ENCODE measurements around the gene SLC35G6. TPM values are rescaled to one million over a fixed set of nuclear protein-coding genes. Genes with fewer than 3 reads are reported as not detected.
"Not testable (repeated sequence)": the region's sequence is repeated elsewhere in the genome, so short reads cannot be mapped to it uniquely, and the experiment has no call there.

The SLC35G6 gene
- total RNA-seq, 1 donor from 2014 or later, result not detected

DNA sequence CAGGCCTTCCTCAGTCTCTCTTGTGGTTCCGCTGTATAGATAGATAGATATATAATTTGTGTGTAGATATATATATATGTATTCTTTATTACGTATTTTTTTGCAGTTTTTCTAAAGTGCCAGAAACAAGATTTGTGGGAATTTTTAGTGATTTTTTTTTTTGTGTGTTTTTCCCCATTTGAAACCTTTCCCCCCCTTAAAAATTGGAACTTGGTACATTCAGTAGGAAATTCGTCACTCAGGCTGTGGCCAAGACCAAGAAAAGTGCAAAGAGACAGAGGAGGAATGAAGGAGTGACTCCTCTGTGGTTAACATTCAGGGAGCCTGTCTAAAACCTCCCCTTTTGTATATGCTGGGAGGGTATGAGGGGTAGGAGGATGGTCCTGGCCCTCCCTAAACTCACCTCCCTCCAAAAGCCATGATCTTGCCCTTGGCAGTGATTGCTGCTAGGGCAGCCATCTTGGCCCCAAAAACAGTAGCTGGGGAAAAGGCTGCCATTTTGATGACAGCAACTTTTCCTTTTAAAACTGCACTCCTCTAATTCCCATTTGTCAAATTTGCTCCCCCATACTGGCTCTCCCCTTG, 21.2 kb upstream of the SLC35G6 start:
- FAIRE-seq (no peak), DNase-seq (ENCODE audit: low spot score in 2 of 2) (no peak)

DNA sequence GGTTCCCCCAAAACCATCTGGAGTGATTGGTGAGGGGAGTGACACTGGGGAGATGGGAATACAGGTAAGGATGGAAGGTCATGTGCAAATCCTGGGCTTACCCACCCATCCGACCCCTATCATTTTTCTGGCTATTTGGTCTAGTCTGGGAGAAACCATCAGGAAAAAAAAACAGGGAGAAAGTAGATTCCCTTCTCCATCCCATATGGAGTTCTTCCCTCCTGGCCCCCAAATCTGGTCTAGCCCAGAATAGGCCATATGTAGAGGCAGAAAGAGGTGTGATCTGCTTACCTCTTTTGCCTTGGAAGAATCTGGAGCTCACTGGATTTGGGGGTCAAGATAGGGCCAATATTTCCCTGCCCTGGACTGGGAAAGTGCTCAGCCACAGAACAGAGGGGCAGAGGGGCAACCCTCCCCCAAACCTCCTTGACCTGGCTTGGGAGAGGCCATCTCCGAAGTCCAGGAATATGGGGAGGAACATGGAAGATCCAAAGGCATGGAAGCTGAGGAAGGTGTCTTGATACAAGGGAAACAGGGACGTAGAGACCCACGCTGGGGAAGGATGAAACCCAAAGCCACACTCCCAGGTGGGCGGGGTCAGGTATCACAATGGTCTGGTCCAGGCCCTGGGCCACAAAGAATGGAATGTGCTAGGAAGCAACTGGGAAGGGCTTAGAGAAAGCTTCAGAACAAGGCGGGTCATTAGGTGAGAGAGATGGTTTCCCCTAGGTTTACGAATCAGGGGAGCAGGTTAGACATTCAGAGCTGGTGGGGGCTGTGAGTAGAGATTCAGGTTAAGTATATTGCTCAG, 20.2 kb upstream of the SLC35G6 start:
- FAIRE-seq (no peak), DNase-seq (ENCODE audit: low spot score in 2 of 2) (no peak)

DNA sequence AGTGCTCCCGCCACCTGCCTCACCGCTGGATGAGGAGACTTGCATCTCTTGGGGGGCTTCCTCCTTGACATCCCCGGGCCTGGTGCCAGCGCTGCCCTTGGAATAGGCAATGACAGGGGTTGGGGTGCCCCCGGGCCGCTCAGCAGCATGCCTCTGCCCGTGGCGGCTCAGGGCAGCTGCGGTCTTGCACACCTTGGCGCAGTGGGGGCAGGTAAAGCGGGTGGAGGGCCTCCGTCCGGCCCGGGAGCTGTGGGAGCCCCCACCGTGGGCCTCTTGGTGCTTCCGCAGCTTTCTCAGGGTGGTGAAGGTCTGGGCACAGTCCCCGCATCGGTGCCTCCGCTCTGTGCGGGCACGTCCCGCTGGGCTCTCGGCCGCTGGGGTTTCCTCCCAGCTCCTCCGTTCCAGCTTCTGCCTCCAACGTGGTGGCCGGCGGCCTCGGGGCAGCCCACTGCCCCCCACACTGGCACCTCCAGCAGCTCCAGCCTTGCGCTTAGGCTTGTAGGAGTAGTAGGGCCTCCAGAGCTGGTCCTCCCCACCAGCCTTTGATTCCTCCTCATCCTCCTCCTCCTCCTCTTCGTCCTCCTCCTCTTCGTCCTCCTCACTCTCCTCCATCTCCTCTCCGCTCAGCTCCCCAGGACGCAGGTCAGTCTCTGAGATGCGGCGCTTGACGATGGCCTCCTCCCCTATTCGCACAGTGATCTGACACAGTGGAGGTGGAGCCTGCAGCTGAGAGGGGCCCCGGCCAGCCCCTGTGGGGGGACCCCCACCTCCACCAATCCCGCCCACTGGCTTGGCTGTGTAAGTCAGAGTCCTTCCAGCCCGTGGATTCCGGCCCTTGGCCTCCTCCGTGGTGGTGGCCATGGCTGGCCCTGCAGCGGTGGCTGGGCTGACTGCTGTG, 18.5 kb upstream of the SLC35G6 start:
- DNase-seq (ENCODE audit: low spot score in 2 of 2), result no peak
- FAIRE-seq, result no peak

DNA sequence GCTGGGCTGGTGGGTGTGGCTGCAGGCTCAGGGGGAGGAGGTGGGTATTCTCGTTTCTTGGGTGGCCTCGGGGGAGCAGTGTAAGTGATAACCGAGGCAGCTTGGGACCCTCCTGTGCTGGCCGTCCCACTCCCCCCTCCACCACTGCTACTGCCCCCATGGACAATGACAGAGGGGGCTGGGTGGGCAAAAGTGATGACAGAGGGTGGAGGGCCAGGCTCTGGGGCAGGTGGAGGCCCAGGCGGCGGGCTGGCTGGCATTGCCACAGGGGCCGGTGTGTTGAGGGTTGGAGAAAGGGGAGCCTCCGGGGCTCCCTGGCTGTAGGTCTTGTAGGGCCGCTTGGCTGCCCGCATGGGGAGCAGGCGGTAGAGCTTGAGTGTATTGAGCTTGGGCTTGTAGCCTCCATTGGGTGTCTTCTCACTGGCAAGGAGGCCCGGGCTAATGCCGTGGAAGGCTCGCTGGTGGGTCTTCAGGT, 17.8 kb upstream of the SLC35G6 start:
- FAIRE-seq (no peak), DNase-seq (ENCODE audit: low spot score in 2 of 2) (no peak)

DNA sequence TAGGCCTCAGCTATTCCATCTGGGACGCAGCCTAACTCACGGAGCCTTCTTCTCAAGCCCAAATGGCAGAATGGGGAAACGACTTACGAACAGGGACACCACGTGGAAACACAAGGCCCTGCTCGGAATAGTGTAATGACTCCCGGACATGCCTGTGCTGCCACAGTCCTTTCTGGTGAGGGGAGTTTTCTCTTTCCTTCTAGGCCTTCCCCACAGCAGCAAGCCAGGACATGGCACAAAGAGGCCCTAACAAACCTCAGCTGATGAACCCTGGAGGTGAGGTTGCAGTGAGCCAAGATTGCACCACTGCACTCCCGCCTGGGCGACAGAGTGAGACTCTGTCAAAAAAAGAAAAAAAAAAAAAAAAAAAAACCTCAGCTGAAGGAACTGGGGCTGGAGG, 17.2 kb upstream of the SLC35G6 start:
- DNase-seq (ENCODE audit: low spot score in 2 of 2), result peak in 1 of 2 donors; percentile 34
- FAIRE-seq, result no peak

DNA sequence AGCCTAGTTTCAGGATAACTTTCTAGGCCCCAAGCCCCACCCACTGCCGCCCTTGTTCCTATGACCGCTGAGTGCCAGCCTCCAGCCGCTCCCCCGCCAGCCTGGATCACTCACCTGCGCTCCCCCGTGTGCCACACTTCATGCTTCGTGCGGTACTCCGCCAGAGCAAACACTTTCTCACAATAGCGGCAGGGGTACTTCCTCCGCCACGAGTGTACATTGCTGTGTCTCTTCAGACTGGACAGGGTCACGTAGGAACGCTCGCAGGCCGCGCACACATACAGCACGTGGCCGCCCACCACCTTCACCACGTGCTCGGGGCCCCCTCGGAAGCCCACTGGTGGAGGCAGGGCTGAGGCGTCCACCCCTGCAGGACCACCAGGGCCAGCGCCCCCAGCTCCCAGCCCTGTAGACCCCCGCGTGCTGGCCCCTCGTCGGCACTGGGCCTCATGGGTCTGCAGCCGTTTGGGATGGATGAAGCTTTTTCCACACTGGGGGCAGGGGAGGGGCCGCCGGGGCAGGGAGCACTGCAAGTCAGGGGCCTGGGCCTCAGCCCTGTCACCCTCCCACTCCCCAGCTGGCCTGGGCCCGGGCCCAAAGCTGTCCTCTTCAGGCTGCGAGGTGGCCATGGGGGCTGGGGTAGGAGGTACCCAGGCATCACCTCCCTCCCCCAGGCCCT, 15.5 kb upstream of the SLC35G6 start:
- peak in 1 of 2 donors; percentile 10 for DNase-seq (ENCODE audit: low spot score in 2 of 2)
- no peak for FAIRE-seq

DNA sequence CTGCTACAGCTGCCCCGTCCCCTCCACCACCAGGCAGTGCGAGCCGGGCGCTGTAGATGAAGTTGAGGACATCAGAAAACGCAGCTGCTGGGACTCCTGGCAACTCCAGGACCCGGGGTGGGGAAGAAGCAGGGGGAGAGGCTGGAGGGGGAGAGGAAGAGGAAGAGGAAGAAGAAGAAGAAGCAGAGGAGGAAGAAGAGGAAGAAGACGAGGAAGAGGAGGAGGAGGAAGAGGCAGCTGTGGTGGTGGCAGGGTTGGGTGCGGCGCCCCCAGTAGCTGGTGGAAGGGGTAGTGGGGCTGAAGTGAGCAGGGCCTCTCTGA, 15.0 kb upstream of the SLC35G6 start:
- FAIRE-seq (no peak), DNase-seq (ENCODE audit: low spot score in 2 of 2) (no peak)

DNA sequence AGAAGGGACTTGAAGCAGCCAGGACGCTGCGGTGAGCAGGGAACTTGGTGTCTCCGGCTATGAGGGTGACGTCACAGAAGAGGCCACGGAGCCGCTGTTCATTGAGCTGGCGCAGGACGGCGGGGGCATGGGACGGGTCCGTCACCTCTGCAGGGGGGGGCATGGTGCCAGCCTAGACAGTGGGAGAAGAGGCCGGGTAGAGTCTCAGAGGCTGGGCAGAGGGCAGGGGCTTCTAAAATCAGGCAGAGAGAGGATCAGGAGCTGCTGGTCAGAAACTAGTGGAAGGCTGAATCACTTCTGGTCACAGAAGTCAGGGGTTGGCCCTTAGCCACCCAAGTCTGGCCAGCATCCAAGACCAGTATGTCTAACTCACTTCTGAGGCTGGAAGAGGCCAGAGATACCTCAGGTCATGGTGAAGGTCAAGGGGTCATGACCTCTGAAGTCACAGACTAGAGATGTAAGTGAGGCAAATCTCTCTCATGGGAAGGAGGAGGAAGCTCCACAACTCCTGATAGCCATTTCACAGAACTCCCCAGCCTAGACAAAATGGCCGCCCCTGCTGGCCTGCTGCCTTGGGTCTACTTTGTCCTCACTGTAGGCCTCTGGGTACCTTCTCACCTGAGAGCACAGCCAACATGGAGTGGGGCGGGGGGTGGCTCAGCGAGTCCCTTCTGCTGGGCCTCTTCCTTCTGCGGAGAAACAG, 14.5 kb upstream of the SLC35G6 start:
- DNase-seq (ENCODE audit: low spot score in 2 of 2) (peak in 1 of 2 donors; percentile 44), FAIRE-seq (no peak)

DNA sequence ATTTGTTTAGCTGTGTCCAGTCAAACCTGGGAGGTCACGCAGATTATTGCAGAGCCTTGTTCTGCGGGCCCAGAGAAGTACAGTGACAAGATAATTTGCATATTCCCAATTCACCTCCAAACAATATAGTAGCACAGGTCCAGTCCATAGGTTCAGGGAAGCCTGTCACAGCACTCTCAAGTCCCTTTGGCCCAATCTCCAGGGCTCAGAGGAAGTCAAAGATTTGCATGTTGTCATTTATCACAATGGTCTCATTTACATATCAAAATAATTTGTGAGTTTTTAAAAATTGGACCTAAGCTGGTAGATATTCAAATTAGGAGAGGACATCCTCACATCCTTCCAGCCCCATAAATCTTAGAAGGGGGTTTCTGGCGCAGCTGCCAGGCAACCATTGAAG, 13.7 kb upstream of the SLC35G6 start:
- DNase-seq (ENCODE audit: low spot score in 2 of 2) (no peak), FAIRE-seq (no peak)

DNA sequence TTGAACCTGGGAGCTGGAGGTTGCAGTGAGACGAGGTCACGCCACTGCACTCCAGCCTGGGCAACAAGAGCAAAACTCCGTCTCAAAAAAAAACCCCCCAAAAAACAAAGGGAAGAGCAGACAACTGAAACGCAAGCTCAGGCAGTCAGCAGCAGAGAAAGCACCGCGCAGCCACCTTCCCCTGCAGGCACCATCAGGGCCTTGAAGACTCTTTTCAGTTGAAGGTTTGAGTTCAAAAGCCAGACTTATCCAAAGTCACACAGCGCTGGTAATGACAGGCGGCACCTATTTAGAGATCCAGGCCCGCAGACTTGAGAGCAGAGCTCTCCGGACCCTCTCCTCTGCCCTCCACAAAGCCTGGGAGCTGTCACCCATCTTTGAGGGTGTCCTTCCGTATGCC, 13.0 kb upstream of the SLC35G6 start:
- FAIRE-seq (no peak), DNase-seq (ENCODE audit: low spot score in 2 of 2) (no peak)

DNA sequence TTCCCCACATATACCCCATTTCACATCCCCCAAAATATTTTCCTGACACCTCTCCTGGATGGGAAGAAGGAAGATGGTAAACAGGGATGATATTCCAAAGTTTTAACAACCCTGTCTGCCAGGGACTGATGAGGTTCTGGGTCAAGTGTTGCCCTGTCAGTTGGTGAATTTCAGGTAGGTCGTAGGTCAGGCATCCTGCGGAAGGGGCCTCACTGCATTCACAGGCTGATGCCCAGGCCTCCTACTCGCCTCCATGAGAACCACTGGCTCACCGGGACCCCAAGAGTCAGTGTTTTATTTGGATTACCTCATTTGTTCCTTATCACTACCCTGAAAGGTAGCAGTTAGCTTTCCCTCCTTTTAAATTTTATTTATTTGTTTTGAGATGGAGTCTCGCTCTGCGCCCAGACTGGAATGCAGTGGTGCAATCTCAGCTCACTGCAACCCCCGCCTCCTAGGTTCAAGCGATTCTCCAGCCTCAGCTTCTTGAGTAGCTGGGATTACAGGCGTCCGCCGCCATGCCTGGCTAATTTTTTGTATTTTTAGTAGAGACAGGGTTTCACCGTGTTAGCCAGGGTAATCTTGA, 12.3 kb upstream of the SLC35G6 start:
- DNase-seq (ENCODE audit: low spot score in 2 of 2), result no peak
- FAIRE-seq, result no peak

DNA sequence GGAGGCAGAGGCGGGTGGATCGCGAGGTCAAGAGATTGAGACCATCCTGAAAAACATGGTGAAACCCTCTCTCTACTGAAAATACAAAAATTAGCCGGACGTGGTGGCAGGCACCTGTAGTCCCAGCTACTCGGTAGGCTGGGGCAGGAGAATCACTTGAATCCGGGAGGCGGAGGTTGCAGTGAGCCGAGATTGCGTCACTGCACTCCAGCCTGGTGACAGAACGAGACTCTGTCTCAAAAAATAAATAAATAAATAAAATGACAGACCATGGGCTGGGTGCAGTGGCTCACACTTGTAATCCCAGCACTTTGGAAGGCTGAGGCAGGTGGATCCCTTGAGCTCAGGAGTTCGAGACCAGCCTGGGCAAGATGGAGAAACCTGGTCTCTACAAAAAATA, 11.4 kb upstream of the SLC35G6 start:
- DNase-seq (ENCODE audit: low spot score in 2 of 2); FAIRE-seq: not testable (repeated sequence)

DNA sequence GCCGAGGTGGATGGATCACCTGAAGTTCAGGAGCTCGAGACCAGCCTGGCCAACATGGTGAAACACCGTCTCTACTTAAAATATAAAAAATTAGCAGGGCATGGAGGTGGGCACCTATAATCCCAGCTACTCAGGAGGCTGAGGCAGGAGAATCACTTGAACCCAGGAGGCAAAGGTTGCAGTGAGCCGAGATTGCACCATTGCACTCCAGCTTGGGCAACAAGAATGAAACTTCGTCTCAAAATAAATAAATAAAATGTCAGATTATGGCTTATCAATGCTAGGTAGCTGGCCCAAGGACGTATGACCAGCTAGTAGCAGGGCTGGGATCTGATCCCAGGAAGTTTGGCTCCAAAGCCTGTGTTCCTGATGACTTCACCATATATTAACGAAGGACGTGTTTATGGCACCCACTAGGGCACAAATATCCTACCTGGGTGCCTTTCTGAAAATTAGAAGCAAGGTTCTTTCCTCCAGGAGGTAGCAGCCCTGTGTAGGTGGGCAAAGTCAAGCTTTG, 10.7 kb upstream of the SLC35G6 start:
- FAIRE-seq; DNase-seq (ENCODE audit: low spot score in 2 of 2): not testable (repeated sequence)

DNA sequence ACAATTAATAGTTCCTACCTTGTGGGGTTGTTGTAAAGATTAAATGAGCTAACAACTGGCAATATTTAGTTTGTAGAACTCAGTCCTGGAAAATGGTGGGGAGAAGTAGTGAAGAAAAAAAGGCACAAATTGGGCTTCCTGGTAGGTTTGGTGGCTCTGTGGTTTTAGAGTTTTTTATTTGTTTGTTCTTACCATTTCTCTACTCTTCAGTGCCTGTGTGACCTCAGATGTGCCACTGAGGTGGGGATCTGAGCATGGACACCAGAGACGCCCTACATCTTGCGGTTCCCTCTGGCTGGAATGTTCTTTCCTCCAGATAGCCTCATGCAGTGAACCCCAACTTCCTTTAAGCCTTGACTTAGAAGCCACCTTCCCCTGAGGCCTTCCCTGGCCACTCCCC, 9.5 kb upstream of the SLC35G6 start:
- FAIRE-seq (no peak), DNase-seq (ENCODE audit: low spot score in 2 of 2) (no peak)

DNA sequence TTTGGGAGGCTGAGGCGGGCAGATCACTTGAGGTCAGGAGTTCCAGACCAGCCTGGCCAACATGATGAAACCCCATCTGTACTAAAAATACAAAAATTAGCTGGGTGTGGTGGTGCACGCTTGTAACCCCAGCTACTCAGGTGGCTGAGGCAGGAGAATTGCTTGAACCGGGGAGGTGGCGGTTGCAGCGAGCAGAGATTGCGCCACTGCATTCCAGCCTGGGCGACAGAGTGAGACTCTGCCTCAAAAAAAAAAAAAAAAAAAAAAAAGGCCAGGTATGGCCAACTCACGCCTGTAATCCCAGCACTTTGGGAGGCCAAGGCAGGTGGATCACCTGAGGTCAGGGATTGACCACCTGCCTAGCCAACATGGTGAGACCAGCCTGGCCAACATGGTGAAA, 6.5 kb upstream of the SLC35G6 start:
- FAIRE-seq; DNase-seq (ENCODE audit: low spot score in 2 of 2): not testable (repeated sequence)

DNA sequence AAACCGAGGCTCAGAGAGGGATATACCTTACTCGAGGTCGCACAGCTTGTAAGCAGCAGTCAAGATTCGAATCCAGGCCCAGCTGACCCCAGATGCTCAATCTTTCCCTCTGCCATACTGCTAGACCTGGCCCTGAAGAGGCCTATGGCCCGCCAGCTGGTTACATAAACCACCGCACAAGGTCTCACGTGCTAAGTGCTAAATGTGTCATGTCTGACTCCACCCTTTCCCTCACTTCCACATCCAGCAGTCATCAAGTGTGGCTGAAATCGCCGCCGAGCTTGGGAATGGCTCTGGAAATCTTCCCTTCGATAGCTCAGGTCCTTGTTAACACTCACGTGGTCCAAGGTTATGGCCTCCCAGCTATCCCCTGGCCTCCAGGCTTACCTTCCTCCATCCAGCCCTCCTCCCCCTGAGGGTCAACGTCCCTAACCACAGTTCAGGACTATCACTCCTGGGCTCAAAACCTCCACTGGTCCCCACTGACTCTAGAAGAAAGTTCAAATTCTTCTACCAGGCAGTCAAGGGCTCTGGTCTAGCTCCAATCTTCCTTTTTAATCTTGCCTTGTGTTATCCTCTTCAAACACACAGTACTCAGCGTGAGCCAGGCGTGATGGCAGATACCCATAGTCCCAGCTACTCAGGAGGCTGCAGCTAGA, 5.4 kb upstream of the SLC35G6 start:
- DNase-seq (ENCODE audit: low spot score in 2 of 2) (peak in 1 of 2 donors; percentile 11), FAIRE-seq (no peak)

DNA sequence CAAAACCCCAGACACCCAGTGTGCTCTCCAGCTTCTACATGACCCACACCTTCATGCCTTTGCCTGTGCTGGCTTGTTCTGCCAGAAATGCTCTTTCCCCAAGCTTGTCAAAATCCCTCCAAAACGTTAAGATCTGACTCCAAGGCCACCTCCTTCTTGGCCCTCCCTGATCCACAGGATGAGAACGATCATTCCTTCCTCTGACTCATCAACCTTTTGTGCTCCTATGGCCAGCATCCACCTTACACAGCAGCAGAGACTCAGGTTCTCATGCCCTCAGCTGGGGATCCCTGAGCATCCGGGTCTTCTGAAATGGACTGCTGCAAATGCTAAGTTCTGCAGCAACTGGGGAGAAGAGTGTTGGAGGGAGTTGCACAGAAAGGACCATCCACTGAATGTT, 4.8 kb upstream of the SLC35G6 start:
- FAIRE-seq, result no peak

DNA sequence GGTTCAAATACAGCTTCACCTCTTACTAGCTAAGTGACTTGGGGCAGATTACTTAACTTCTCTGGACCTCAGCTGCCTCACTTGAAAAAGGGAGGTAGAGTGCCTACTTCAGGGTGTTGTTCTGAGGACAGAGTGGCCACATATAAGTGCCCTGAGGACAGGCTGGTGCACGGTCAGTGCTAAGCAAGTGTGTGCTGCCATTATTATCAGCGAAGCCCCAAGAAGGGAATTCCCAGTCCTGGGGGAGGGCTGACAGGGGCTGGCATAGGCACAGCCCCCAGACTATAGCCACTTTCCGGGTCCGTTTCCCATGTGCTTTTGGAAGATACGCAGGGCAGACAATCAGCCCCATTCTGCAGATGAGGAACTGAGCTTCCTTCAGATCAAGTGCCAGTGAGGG, 4.3 kb upstream of the SLC35G6 start:
- DNase-seq (ENCODE audit: low spot score in 2 of 2) (no peak), FAIRE-seq (no peak)

More for the DNA sequence above, 4.8 kb upstream of the SLC35G6 start:
- DNase-seq (ENCODE audit: low spot score in 2 of 2), result no peak

Data from frontal cortex (tissue), 4 donors.